ENCODE data around the gene EDNRA.

EDNRA gene

GRCh38 chr4:147487616-147488015 is 6.7 kb downstream of the EDNRA start:
- H3K27ac ChIP-seq (ENCODE audit: low read depth, low read length, poor library complexity, severe bottlenecking) = no peak overlapping the region

GRCh38 chr4:147488556-147488955 is 7.7 kb downstream of the EDNRA start:
- Histone ChIP-seq H3K27me3 (ENCODE audit: insufficient read depth, low read length) (no peaks in the 10 kb centered on the region), H3K79me2 (ENCODE audit: insufficient read depth, low read length) (no peaks in the 10 kb centered on the region), H3K4me1 (ENCODE audit: insufficient read depth, low read length, severe bottlenecking) (no peaks in the 10 kb centered on the region), H4K20me1 (ENCODE audit: insufficient read depth, low read length) (no peaks in the 10 kb centered on the region), H2AFZ (ENCODE audit: low read length) (no peak overlapping the region), H3K4me2 (ENCODE audit: low read length) (no peak overlapping the region), H3F3A (ENCODE audit: insufficient read depth, low read length) (no peaks in the 10 kb centered on the region), H3K27ac (ENCODE audit: low read depth, low read length, poor library complexity, severe bottlenecking) (no peak overlapping the region), H3K9ac (ENCODE audit: low read length) (no peak overlapping the region), H3K4me3 (ENCODE audit: low read depth, low read length, poor library complexity, severe bottlenecking) (no peak overlapping the region), H3K9me3 (ENCODE audit: low read length) (no peaks in the 10 kb centered on the region), H3K36me3 (ENCODE audit: insufficient read depth, low read length) (no peaks in the 10 kb centered on the region), H3K9me2 (ENCODE audit: low read depth, low read length) (no peaks in the 10 kb centered on the region)
- TF ChIP-seq CTCF (IDR thresholded peaks at IDR 0.05; ENCODE audit: low read length) (no peak), EZH2 (IDR thresholded peaks at IDR 0.05; ENCODE audit: borderline replicate concordance, low read length) (no peak)

More at GRCh38 chr4:147487616-147488015, 6.7 kb downstream of the EDNRA start:
- no peaks in the 10 kb centered on the region for H3K9me2 ChIP-seq (ENCODE audit: low read depth, low read length)
- H3K79me2 ChIP-seq (ENCODE audit: insufficient read depth, low read length) = no peaks in the 10 kb centered on the region
- no peaks in the 10 kb centered on the region for H3K36me3 ChIP-seq (ENCODE audit: insufficient read depth, low read length)
- no peak overlapping the region for H3K4me3 ChIP-seq (ENCODE audit: low read depth, low read length, poor library complexity, severe bottlenecking)
- no peaks in the 10 kb centered on the region for H3K9me3 ChIP-seq (ENCODE audit: low read length)
- H3K4me2 ChIP-seq (ENCODE audit: low read length) = no peak overlapping the region
- no peaks in the 10 kb centered on the region for H3K27me3 ChIP-seq (ENCODE audit: insufficient read depth, low read length)
- TF ChIP-seq CTCF (IDR thresholded peaks at IDR 0.05; ENCODE audit: low read length) (no peak), EZH2 (IDR thresholded peaks at IDR 0.05; ENCODE audit: borderline replicate concordance, low read length) (no peak)
- no peaks in the 10 kb centered on the region for H4K20me1 ChIP-seq (ENCODE audit: insufficient read depth, low read length)
- no peaks in the 10 kb centered on the region for H3K4me1 ChIP-seq (ENCODE audit: insufficient read depth, low read length, severe bottlenecking)
- H3F3A ChIP-seq (ENCODE audit: insufficient read depth, low read length) = no peaks in the 10 kb centered on the region
- H2AFZ ChIP-seq (ENCODE audit: low read length) = no peak overlapping the region
- no peak overlapping the region for H3K9ac ChIP-seq (ENCODE audit: low read length)

- Histone ChIP-seq H3K36me3 (ENCODE audit: insufficient read depth, low read length) (no peaks in the 10 kb centered on the region), H4K20me1 (ENCODE audit: insufficient read depth, low read length) (no peaks in the 10 kb centered on the region), H3K79me2 (ENCODE audit: insufficient read depth, low read length) (no peaks in the 10 kb centered on the region), H3K9me3 (ENCODE audit: low read length) (no peaks in the 10 kb centered on the region), H3K4me3 (ENCODE audit: low read depth, low read length, poor library complexity, severe bottlenecking) (no peak overlapping the region), H3K27me3 (ENCODE audit: insufficient read depth, low read length) (no peaks in the 10 kb centered on the region), H3F3A (ENCODE audit: insufficient read depth, low read length) (no peaks in the 10 kb centered on the region), H3K9ac (ENCODE audit: low read length) (no peak overlapping the region), H3K4me2 (ENCODE audit: low read length) (no peak overlapping the region), H3K4me1 (ENCODE audit: insufficient read depth, low read length, severe bottlenecking) (no peaks in the 10 kb centered on the region), H3K9me2 (ENCODE audit: low read depth, low read length) (no peaks in the 10 kb centered on the region), H3K27ac (ENCODE audit: low read depth, low read length, poor library complexity, severe bottlenecking) (no peak overlapping the region), H2AFZ (ENCODE audit: low read length) (no peak overlapping the region)
- TF ChIP-seq EZH2 (IDR thresholded peaks at IDR 0.05; ENCODE audit: borderline replicate concordance, low read length) = no peak
- no peak for TF ChIP-seq CTCF (IDR thresholded peaks at IDR 0.05; ENCODE audit: low read length)
Observed at GRCh38 chr4:147491086-147491485, 10.2 kb downstream of the EDNRA start.

Data from OCI-LY1 (cell line).